Measurements from ENCODE around the gene C1orf167.

GRCh38 chr1:11787251-11787803 is 25.3 kb downstream of the C1orf167 start:
- TF ChIP-seq CTCF (IDR thresholded peaks at IDR 0.05) (no peak), POLR2A (IDR thresholded peaks at IDR 0.05) (no peak)

All from uterus (tissue), 2 donors.